ENCODE measurements around the gene GHSR. TPM values are rescaled to one million over a fixed set of nuclear protein-coding genes. Genes with fewer than 3 reads are reported as not detected.

GHSR gene
- total RNA-seq, 1 experiment from 2014 or later = not detected

GRCh38 chr3:172397716-172398405 is 50.4 kb downstream of the GHSR start:
- Histone ChIP-seq H3K4me1 (ENCODE audit: low read length) (no peaks in the 10 kb centered on the region), H4K20me1 (ENCODE audit: insufficient read depth, low read depth, low read length) (no peaks in the 10 kb centered on the region)
- no peak for DNase-seq

GRCh38 chr3:172396400-172396799 is 51.9 kb downstream of the GHSR start:
- Histone ChIP-seq H3K9me3 (ENCODE audit: low read length) (no peaks in the 10 kb centered on the region), H3K9me2 (replicated peaks; ENCODE audit: insufficient read depth, low read length) (no peaks in the 10 kb centered on the region), H3K4me1 (ENCODE audit: low read length) (no peaks in the 10 kb centered on the region), H3K79me2 (ENCODE audit: low read length) (no peaks in the 10 kb centered on the region), H3K27me3 (ENCODE audit: low read length) (no peaks in the 10 kb centered on the region), H2AFZ (ENCODE audit: low read length) (no peak overlapping the region), H3K36me3 (ENCODE audit: insufficient read depth, low read length) (no peaks in the 10 kb centered on the region), H3K27ac (ENCODE audit: low read length) (no peak overlapping the region), H3K4me2 (ENCODE audit: low read depth, low read length, poor library complexity, severe bottlenecking) (no peak overlapping the region), H4K20me1 (ENCODE audit: insufficient read depth, low read depth, low read length) (no peaks in the 10 kb centered on the region), H3K4me3 (ENCODE audit: low read length) (no peak overlapping the region), H3K9ac (ENCODE audit: low read length) (no peak overlapping the region)
- no peak for DNase-seq

More at GRCh38 chr3:172397716-172398405, 50.4 kb downstream of the GHSR start:
- H3K36me3 ChIP-seq (ENCODE audit: insufficient read depth, low read length) = no peaks in the 10 kb centered on the region
- H3K27me3 ChIP-seq (ENCODE audit: low read length) = no peaks in the 10 kb centered on the region
- H3K27ac ChIP-seq (ENCODE audit: low read length) = no peak overlapping the region
- H2AFZ ChIP-seq (ENCODE audit: low read length) = no peak overlapping the region
- H3K4me2 ChIP-seq (ENCODE audit: low read depth, low read length, poor library complexity, severe bottlenecking) = no peak overlapping the region
- no peak overlapping the region for H3K9ac ChIP-seq (ENCODE audit: low read length)
- H3K9me2 ChIP-seq (replicated peaks; ENCODE audit: insufficient read depth, low read length) = no peaks in the 10 kb centered on the region
- H3K4me3 ChIP-seq (ENCODE audit: low read length) = no peak overlapping the region
- no peaks in the 10 kb centered on the region for H3K79me2 ChIP-seq (ENCODE audit: low read length)
- no peaks in the 10 kb centered on the region for H3K9me3 ChIP-seq (ENCODE audit: low read length)

GRCh38 chr3:172394692-172395091 is 53.6 kb downstream of the GHSR start:
- Histone ChIP-seq H3K4me3 (ENCODE audit: low read length) (no peak overlapping the region), H3K4me1 (ENCODE audit: low read length) (no peaks in the 10 kb centered on the region), H3K36me3 (ENCODE audit: insufficient read depth, low read length) (no peaks in the 10 kb centered on the region), H2AFZ (ENCODE audit: low read length) (no peak overlapping the region), H3K9ac (ENCODE audit: low read length) (no peak overlapping the region), H4K20me1 (ENCODE audit: insufficient read depth, low read depth, low read length) (no peaks in the 10 kb centered on the region), H3K79me2 (ENCODE audit: low read length) (no peaks in the 10 kb centered on the region), H3K9me2 (replicated peaks; ENCODE audit: insufficient read depth, low read length) (no peaks in the 10 kb centered on the region), H3K9me3 (ENCODE audit: low read length) (no peaks in the 10 kb centered on the region), H3K27ac (ENCODE audit: low read length) (no peak overlapping the region), H3K4me2 (ENCODE audit: low read depth, low read length, poor library complexity, severe bottlenecking) (no peak overlapping the region), H3K27me3 (ENCODE audit: low read length) (no peaks in the 10 kb centered on the region)
- no peak for DNase-seq

Other genes with a start within 250 kb of the GHSR start
- gene TNFSF10, start 75.0 kb upstream of the GHSR start, total RNA-seq (2014; rRNA removed; shearing (Covaris generic); ENCODE audit: low replicate concordance) = not detected in 2 replicates